HepG2 (cell line): ENCODE measurements around the gene NKX1-1. TPM values are rescaled to one million over a fixed set of nuclear protein-coding genes. Genes with fewer than 3 reads are reported as not detected.

ENCODE experiments used
- ASH2L ChIP-seq: fragments of 300-600, 200-600 bp; sonication (generic); IDR thresholded peaks from 2 replicates; pipeline ENCODE4 v1.7.0; 2017; ENCODE audit warnings: low read depth, mild to moderate bottlenecking, moderate library complexity, mixed read lengths, low read length; ENCODE audit not compliant: insufficient read length
- FOSL1 ChIP-seq: sonication (generic); formaldehyde crosslinking; IDR thresholded peaks from 2 replicates; pipeline ENCODE4 v1.9.0; 2021; ENCODE audit warnings: missing genetic modification reagents, borderline replicate concordance
- JUN ChIP-seq: sonication (generic); formaldehyde crosslinking; IDR thresholded peaks from 2 replicates; pipeline ENCODE4 v1.4.0; 2020; ENCODE audit warnings: mild to moderate bottlenecking, missing genetic modification reagents
- KDM6A ChIP-seq: IDR thresholded peaks from 2 replicates; pipeline ENCODE4 v1.6.1; 2016; ENCODE audit warnings: low read depth
- MEIS2 ChIP-seq: sonication (generic); formaldehyde crosslinking; IDR thresholded peaks from 2 replicates; pipeline ENCODE4 v1.9.0; 2021; ENCODE audit warnings: mild to moderate bottlenecking, missing genetic modification reagents
- POLR2AphosphoS2 ChIP-seq: IDR thresholded peaks from 2 replicates; pipeline ENCODE4 v1.6.1; 2011; ENCODE audit warnings: low read depth, low read length, improper control_type of control experiment
- SALL1 ChIP-seq: sonication (generic); formaldehyde crosslinking; IDR thresholded peaks from 2 replicates; pipeline ENCODE4 v1.8.0; 2022; ENCODE audit warnings: mild to moderate bottlenecking, missing genetic modification reagents
- SMAD3 ChIP-seq: sonication (generic); formaldehyde crosslinking; IDR thresholded peaks from 2 replicates; pipeline ENCODE4 v1.4.0; 2020; ENCODE audit warnings: missing genetic modification reagents
- SNAI1 ChIP-seq: sonication (generic); formaldehyde crosslinking; IDR thresholded peaks from 2 replicates; pipeline ENCODE4 v1.5.0; 2020; ENCODE audit warnings: mild to moderate bottlenecking, missing genetic modification reagents, borderline replicate concordance
- SP5 ChIP-seq: IDR thresholded peaks from 2 replicates; pipeline ENCODE4 v1.6.1; 2016; ENCODE audit warnings: low read depth, borderline replicate concordance
- TIGD3 ChIP-seq: sonication (generic); formaldehyde crosslinking; IDR thresholded peaks from 2 replicates; pipeline ENCODE4 v1.5.1; 2020; ENCODE audit warnings: mild to moderate bottlenecking, missing genetic modification reagents, borderline replicate concordance
- ZBTB40 ChIP-seq, 2 experiments: fragments of 450-650 bp in 1 of 2; sonication (generic) in 1 of 2; formaldehyde crosslinking in 1 of 2; IDR thresholded peaks; 2 replicates each; pipeline versions ENCODE4 v1.6.1 to v1.8.0; 2016 to 2022; ENCODE audit warnings: antibody characterized with exemption in 1 of 2, mild to moderate bottlenecking in 1 of 2, missing genetic modification reagents in 1 of 2
- ZNF441 ChIP-seq: sonication (generic); formaldehyde crosslinking; IDR thresholded peaks from 2 replicates; pipeline ENCODE4 v1.7.0; 2021; ENCODE audit warnings: missing genetic modification reagents, borderline replicate concordance
- ZSCAN20 ChIP-seq: sonication (generic); formaldehyde crosslinking; IDR thresholded peaks from 2 replicates; pipeline ENCODE4 v1.4.0; 2020; ENCODE audit warnings: missing genetic modification reagents, mild to moderate bottlenecking, borderline replicate concordance
- polyA plus RNA-seq, 8 experiments: library from polyadenylated mRNA; depleted of rRNA in 3 of 8; stranded (reverse) in 7 of 8; unstranded in 1 of 8; fragments of >200 nt; fragmentation: Illumina TruSeq in 4 of 8; extraction: Trizol in 4 of 8; gene quantifications; 2 replicates each; pipeline versions ENCODE4 v1.2.1 to v1.2.3, GENCODE V29; 2011 to 2016; ENCODE audit warnings: low read depth in 4 of 8, missing spikeins in 1 of 8, mixed read lengths in 1 of 8; ENCODE audit not compliant: insufficient read depth in 1 of 8
- total RNA-seq, 5 experiments: library from RNA; depleted of rRNA; stranded (reverse); fragments of >200 nt; fragmentation: Illumina TruSeq; extraction: Trizol; gene quantifications; 2 replicates each; pipeline ENCODE4 v1.2.3, GENCODE V29; 2016; ENCODE audit warnings: low read depth in 1 of 5
- TF ChIP-seq, protein P1 (sequence below): sonication (generic); formaldehyde crosslinking; IDR thresholded peaks from 2 replicates; pipeline ENCODE4 v1.8.1; 2023; ENCODE audit warnings: mild to moderate bottlenecking, missing genetic modification reagents, borderline replicate concordance
- TF ChIP-seq, protein P2 (sequence below): IDR thresholded peaks from 2 replicates; pipeline ENCODE4 v1.6.1; 2016; ENCODE audit warnings: missing compliant biosample characterization, missing genetic modification reagents, borderline replicate concordance

Gene NKX1-1
- total and polyA plus RNA-seq, 2 of the 13 experiments (the other 11 are each of a cell fraction or from before 2014, with no cell fraction given) = not detected

GRCh38 chr4:1360423-1361283 lies 45.6 kb downstream of the NKX1-1 start (continued):
- no peak for TF ChIP-seq TIGD3 (CRISPR knock-in tag)
- TF ChIP-seq ZBTB40 (IDR thresholded peaks at IDR 0.05) = no peak
- no peak for TF ChIP-seq ZBTB40 (CRISPR knock-in tag; IDR thresholded peaks at IDR 0.05)
- TF ChIP-seq POLR2AphosphoS2 = no peak
- TF ChIP-seq JUN = no peak
- no peak for TF ChIP-seq ZNF441 (CRISPR knock-in tag)
- no peak for TF ChIP-seq SMAD3
- no peak for TF ChIP-seq SP5 (CRISPR knock-in tag)
- TF ChIP-seq, protein P1, sequence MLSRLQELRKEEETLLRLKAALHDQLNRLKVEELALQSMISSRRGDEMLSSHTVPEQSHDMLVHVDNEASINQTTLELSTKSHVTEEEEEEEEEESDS (CRISPR knock-in tag) = no peak
- TF ChIP-seq SNAI1 = no peak
- no peak for TF ChIP-seq ASH2L
- no peak for TF ChIP-seq KDM6A (CRISPR knock-in tag)
- TF ChIP-seq, protein P2, sequence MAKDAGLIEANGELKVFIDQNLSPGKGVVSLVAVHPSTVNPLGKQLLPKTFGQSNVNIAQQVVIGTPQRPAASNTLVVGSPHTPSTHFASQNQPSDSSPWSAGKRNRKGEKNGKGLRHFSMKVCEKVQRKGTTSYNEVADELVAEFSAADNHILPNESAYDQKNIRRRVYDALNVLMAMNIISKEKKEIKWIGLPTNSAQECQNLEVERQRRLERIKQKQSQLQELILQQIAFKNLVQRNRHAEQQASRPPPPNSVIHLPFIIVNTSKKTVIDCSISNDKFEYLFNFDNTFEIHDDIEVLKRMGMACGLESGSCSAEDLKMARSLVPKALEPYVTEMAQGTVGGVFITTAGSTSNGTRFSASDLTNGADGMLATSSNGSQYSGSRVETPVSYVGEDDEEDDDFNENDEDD (CRISPR knock-in tag) = peak; percentile 20; the same call in 1 of the 2 replicates
- TF ChIP-seq MEIS2 (CRISPR knock-in tag) = no peak
- TF ChIP-seq SALL1 (CRISPR knock-in tag) = peak; percentile 11; the same call in 1 of the 2 replicates
- no peak for TF ChIP-seq ZSCAN20 (CRISPR knock-in tag)
- peak; percentile 62 for TF ChIP-seq FOSL1 (CRISPR knock-in tag)
